AG09309 (cell line): Measurements from ENCODE around the gene HIC1.

Experiments
- DNase-seq: peaks from one replicate; pipeline ENCODE4 v3.0.0-alpha.2; 2010; ENCODE audit warnings: low read depth
- H3K4me3 ChIP-seq: 2 replicates; pipeline ENCODE4 v1.5.1; 2011; ENCODE audit warnings: mild to moderate bottlenecking, low read depth, low read length, moderate library complexity; ENCODE audit not compliant: control insufficient read depth
- TF ChIP-seq, protein P1 (sequence below): IDR thresholded peaks from 2 replicates; pipeline ENCODE4 v1.5.1; 2011; ENCODE audit warnings: mild to moderate bottlenecking, low read depth, low read length, inconsistent platforms; ENCODE audit not compliant: insufficient read depth, control insufficient read depth; ENCODE audit errors: missing control alignments

The HIC1 gene

DNA sequence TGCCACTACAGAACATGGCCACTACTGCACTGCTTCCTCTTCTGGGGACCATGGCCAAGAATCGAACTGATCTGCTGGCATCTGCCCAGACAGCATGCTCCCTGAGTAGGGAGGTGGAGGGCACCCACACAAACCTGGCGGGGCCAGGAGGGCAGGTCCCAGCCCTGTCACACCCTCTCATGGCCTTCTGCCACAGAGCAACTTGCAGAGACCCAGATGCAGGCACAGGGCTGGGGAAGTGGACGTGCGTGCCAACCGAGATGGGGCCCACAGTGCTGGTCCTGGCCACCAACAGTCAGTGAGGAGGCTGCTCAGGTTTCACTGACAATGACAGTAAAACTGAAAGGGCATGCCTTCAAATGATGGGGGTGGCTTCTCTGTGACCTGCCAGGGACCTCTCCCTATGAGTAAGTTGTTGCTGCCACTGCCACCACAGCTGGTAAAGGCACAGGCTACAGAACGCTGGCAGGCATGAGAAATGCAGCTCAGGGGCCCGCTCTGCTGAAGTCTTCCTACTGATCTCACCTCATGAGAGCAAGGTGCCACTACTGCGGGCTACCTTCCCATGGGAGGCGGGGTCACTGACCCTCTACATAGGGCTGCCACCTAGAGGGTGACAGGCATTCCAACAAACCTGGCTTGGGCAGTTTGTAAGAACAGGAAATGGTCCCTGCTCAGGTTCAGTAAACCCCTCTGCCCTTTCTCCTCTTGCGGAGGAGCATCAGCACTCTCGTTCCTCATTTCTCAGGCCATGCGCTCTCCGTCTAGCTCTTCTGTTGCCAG lies 15.5 kb downstream of the HIC1 start:
- no peak overlapping the region for H3K4me3 ChIP-seq
- DNase-seq: no peak
- TF ChIP-seq, protein P1, sequence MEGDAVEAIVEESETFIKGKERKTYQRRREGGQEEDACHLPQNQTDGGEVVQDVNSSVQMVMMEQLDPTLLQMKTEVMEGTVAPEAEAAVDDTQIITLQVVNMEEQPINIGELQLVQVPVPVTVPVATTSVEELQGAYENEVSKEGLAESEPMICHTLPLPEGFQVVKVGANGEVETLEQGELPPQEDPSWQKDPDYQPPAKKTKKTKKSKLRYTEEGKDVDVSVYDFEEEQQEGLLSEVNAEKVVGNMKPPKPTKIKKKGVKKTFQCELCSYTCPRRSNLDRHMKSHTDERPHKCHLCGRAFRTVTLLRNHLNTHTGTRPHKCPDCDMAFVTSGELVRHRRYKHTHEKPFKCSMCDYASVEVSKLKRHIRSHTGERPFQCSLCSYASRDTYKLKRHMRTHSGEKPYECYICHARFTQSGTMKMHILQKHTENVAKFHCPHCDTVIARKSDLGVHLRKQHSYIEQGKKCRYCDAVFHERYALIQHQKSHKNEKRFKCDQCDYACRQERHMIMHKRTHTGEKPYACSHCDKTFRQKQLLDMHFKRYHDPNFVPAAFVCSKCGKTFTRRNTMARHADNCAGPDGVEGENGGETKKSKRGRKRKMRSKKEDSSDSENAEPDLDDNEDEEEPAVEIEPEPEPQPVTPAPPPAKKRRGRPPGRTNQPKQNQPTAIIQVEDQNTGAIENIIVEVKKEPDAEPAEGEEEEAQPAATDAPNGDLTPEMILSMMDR: no peak

DNA sequence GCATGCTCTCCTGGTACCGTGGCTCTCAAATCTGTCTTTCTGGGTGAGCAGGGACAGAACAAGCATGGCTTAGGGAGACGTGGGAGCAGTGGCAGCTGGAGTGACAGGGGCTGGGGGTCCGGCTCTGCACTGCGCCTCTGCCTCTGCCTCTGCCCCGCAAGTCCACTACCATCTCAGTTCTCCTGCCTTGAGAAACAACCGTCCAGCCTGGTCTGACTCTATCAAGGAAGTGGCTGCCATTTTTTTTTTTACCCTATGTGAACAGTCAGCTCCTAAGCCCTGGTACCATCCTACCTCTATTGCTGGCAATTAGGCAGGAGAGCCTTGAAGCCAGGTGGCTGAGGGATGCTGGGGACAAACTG lies 16.1 kb downstream of the HIC1 start:
- no peak for DNase-seq
- TF ChIP-seq, protein P1: no peak
- no peak overlapping the region for H3K4me3 ChIP-seq

DNA sequence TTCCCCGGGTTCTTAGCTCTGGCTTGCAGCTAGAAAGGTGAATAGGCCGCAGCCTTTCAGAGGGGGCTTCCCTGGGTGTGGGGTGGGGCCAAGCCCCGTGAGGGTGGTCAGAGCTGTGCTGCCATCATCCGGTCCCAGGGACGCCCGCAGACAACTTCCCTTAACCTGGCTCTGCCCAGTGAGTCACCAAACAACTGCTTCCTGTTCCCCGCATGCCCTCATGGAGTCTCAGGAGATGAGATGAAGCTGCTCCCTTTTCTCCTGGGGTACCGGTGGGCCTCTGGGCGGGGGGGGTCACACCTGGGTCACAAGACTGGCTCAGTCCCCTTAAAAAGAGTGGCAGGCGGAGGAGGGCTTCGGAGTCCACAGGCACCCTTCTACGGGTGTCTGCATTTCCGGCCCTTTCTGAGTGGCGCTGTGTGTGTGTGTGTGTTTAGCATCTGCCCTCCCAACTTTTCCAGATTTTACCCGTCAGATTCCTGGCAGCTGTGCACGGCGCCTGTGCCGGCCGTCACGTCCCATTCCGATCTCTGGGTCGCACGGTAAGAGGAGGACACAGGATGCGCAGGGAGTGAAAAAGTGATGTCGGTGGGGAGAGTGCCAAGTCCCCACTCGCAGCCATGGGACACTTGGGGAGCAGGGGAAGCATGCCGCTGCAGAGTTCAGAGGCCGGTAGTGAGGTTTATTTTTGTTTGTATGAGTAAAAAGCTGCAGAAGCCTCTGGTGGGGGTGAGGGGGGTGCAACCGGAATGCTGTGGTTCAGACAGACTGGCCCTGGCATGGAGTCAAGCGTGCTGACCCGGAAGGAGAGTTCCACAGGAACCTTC lies 16.8 kb downstream of the HIC1 start:
- DNase-seq: no peak
- no peak overlapping the region for H3K4me3 ChIP-seq
- TF ChIP-seq, protein P1: no peak

DNA sequence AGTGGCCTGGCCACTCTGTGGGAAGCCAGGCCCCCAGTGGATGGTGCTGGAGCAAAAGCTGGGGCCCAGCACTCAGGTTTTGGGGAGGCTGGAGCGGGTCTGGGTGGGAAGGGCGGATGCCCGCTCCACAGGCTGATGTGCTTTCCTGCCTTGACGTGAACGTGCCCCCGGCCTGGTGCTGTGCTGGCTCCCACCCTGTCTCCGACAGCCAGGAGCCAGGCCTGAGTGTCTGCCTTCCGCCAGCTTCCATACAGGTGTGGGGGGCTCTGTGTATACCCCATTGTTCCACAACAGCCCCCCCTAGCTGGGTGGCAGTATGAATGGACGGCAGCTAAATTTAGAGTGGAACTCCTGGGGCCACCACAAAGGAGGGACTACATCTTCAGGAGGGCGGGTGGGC lies 20.0 kb downstream of the HIC1 start:
- no peak overlapping the region for H3K4me3 ChIP-seq
- no peak for DNase-seq
- TF ChIP-seq, protein P1: no peak

DNA sequence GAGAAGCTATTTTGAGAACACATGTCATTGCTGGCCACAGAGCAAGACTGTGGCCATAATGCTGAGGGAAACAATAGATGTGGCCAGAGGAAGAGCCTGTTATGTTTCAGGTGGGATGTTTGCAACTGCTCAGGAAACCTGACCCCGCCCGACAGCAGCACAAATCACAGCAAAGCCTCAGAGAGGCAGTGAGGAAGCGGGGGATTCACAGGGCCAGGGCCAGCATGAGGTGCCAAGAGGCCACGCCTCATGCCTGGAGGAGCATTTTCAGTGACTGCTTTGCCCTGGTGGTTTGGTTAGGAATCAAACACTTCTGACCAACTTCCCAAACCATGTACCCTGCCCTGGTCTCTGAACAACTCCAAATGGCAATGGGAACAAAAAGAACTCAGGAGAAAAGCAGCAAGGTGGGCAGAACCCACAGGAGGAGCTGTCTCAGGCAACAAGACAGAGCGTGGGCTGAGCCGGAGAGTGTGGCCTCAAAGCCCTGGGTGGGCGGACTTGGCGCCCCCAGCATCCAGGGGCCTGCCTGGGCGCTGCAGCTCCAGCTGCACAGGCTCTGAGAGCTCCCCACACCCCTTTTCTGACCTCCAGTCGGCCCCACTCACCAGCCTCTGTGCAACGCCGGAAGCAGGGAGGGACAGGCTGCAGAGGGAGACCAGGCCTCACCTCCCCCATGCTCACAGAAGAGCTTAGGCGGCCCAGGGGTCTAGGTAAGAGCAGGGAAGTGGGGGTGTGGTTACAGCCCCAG lies 20.6 kb downstream of the HIC1 start:
- no peak overlapping the region for H3K4me3 ChIP-seq

More for the DNA sequence above, 20.6 kb downstream of the HIC1 start:
- DNase-seq: no peak
- TF ChIP-seq, protein P1: no peak
